ENCODE results near the gene C16orf87.

DNA sequence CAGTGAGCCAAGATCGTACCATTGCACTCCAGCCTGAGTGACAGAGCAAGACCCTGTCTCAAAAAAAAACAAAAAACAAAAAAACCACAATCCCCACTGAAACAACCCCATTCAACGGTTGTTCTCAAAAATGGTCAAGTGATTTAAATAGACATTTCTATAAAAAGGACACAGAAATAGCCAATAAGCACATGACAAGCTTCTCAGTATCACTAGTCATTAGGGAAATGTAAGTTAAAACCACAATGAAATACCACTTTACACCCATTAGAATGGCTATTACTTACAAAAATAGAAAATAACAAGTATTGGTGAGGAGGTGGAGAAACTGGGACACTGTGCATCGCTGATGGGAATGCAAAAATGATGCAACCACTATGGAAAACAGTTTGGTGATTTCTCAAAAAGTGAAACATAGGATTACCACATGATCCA lies 56.2 kb downstream of the C16orf87 start:
- TF ChIP-seq, protein P1, sequence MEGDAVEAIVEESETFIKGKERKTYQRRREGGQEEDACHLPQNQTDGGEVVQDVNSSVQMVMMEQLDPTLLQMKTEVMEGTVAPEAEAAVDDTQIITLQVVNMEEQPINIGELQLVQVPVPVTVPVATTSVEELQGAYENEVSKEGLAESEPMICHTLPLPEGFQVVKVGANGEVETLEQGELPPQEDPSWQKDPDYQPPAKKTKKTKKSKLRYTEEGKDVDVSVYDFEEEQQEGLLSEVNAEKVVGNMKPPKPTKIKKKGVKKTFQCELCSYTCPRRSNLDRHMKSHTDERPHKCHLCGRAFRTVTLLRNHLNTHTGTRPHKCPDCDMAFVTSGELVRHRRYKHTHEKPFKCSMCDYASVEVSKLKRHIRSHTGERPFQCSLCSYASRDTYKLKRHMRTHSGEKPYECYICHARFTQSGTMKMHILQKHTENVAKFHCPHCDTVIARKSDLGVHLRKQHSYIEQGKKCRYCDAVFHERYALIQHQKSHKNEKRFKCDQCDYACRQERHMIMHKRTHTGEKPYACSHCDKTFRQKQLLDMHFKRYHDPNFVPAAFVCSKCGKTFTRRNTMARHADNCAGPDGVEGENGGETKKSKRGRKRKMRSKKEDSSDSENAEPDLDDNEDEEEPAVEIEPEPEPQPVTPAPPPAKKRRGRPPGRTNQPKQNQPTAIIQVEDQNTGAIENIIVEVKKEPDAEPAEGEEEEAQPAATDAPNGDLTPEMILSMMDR (IDR thresholded peaks at IDR 0.05; ENCODE audit: insufficient read depth, low read depth, low read length) = no peak
- TF ChIP-seq EZH2 (IDR thresholded peaks at IDR 0.05; ENCODE audit: insufficient read depth, low read length) = no peak

Data from astrocyte (in vitro differentiated cells and primary cell).